OCI-LY1 (cell line): ENCODE results near the gene ADSL.

Source experiments
- EZH2 ChIP-seq: fragments of 200-600 bp; sonication (generic), shearing (Covaris generic); IDR thresholded peaks from 2 replicates; pipeline ENCODE4 v1.8.0; 2017; ENCODE audit warnings: borderline replicate concordance, mixed run types, mild to moderate bottlenecking, antibody characterized with exemption, low read length, moderate library complexity, mixed read lengths
- TF ChIP-seq, protein P1 (sequence below): fragments of 200-600 bp; sonication (generic), shearing (Covaris generic); IDR thresholded peaks from 2 replicates; pipeline ENCODE4 v1.5.1; 2017; ENCODE audit warnings: mild to moderate bottlenecking, antibody characterized with exemption, low read length, moderate library complexity, mixed read lengths

DNA sequence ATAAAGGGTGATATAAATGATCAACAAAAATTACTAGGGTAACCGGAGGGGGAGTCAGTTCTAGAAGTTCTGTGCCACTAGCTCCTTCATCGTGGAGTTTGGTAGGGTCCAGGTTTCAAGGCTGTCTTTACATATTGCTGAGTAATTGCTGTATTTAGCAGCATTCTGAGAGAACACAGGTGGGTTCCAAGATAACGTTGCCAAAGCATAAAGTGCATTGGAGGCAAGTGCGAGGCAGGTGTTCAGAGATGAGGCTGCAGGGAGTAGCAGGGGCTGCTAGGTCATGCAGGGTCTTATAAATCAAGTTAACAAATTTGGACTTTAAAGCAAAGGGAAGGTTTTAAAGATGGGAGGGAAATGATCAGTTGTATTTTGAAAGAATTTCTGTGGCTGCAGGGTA lies 41.9 kb downstream of the ADSL start:
- TF ChIP-seq, protein P1, sequence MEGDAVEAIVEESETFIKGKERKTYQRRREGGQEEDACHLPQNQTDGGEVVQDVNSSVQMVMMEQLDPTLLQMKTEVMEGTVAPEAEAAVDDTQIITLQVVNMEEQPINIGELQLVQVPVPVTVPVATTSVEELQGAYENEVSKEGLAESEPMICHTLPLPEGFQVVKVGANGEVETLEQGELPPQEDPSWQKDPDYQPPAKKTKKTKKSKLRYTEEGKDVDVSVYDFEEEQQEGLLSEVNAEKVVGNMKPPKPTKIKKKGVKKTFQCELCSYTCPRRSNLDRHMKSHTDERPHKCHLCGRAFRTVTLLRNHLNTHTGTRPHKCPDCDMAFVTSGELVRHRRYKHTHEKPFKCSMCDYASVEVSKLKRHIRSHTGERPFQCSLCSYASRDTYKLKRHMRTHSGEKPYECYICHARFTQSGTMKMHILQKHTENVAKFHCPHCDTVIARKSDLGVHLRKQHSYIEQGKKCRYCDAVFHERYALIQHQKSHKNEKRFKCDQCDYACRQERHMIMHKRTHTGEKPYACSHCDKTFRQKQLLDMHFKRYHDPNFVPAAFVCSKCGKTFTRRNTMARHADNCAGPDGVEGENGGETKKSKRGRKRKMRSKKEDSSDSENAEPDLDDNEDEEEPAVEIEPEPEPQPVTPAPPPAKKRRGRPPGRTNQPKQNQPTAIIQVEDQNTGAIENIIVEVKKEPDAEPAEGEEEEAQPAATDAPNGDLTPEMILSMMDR = no peak
- TF ChIP-seq EZH2 = no peak
